Mucosa of rectum (tissue), 2 donors: Measurements from ENCODE around the gene CTNNAL1.
A peak's percentile ranks its signal among the peaks of the same experiment; 100 is the strongest.

Source experiments
- H3K27ac ChIP-seq, 2 donors: one replicate each; pipeline ENCODE4 v1.7.0; 2013; ENCODE audit warnings: inconsistent platforms in 2 of 2, low read depth in 2 of 2, low read length in 2 of 2
- H3K27me3 ChIP-seq, 2 donors: one replicate each; pipeline ENCODE4 v1.7.0; 2013; ENCODE audit warnings: low read length in 2 of 2; ENCODE audit not compliant: control insufficient read depth in 2 of 2, insufficient read depth in 2 of 2
- H3K36me3 ChIP-seq, 2 donors: one replicate each; pipeline ENCODE4 v1.7.0; 2013; ENCODE audit warnings: low read length in 2 of 2; ENCODE audit not compliant: control insufficient read depth in 2 of 2, insufficient read depth in 2 of 2
- H3K4me1 ChIP-seq, 2 donors: one replicate each; pipeline ENCODE4 v1.7.0; 2013; ENCODE audit warnings: low read length in 2 of 2, mild to moderate bottlenecking in 1 of 2; ENCODE audit not compliant: control insufficient read depth in 2 of 2, insufficient read depth in 2 of 2
- H3K4me3 ChIP-seq, 2 donors: one replicate each; pipeline ENCODE4 v1.7.0; 2013; ENCODE audit warnings: low read length in 2 of 2
- H3K9ac ChIP-seq, 2 donors: one replicate each; pipeline ENCODE4 v1.7.0; 2013; ENCODE audit warnings: low read length in 2 of 2, low read depth in 1 of 2, mild to moderate bottlenecking in 1 of 2
- H3K9me3 ChIP-seq, 2 donors: one replicate each; pipeline ENCODE4 v1.7.0; 2013; ENCODE audit warnings: low read length in 2 of 2; ENCODE audit not compliant: control insufficient read depth in 2 of 2
- donor health status: healthy.
- donor health status: Normal muscosa, but diverticular disease.

CTNNAL1 gene

DNA sequence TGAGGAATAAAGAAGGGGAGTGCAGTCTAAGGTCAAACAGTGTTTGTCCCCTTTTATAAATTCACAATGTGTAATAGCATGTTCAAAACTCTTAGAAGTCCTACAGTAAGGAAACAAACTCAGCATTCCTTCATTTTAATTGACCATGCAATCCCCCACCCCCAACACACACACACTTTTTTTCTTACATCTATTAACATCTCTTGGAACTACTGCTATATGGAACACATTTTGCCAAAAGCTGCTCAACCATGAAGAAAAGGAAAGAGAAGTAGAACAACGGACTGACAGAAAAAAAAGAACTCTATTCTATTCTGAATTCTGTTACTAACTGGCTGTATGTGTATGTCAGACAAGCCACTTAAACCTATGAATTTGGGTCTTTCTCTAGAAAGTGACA is 2.8 kb upstream of the CTNNAL1 start:
- no peaks in the 10 kb centered on the region for H3K9me3 ChIP-seq
- H3K9ac ChIP-seq: no peak overlapping the region
- peaks cover 8 to 11% of the 10 kb centered on the region in 2 donors for H3K4me1 ChIP-seq
- H3K4me3 ChIP-seq: no peak overlapping the region
- H3K36me3 ChIP-seq: peaks cover 3 to 4% of the 10 kb centered on the region in 2 donors
- H3K27me3 ChIP-seq: no peaks in the 10 kb centered on the region
- H3K27ac ChIP-seq: no peak overlapping the region

GRCh38 chr9:109014608-109015280 is 1.4 kb upstream of the CTNNAL1 start:
- Histone ChIP-seq H3K4me3 (no peak overlapping the region), H3K27me3 (no peaks in the 10 kb centered on the region), H3K4me1 (peaks cover 8 to 11% of the 10 kb centered on the region in 2 donors), H3K27ac (no peak overlapping the region), H3K9ac (no peak overlapping the region), H3K9me3 (no peaks in the 10 kb centered on the region), H3K36me3 (no peaks in the 10 kb centered on the region)

- H3K9ac ChIP-seq: peak overlapping the region in 1 of 2 donors; percentile 50
- peak overlapping the region; percentile 50 to 76 for H3K27ac ChIP-seq
- H3K36me3 ChIP-seq: no peaks in the 10 kb centered on the region
- no peaks in the 10 kb centered on the region for H3K27me3 ChIP-seq
- no peaks in the 10 kb centered on the region for H3K9me3 ChIP-seq
- H3K4me3 ChIP-seq: peak overlapping the region; percentile 55 to 60
- peaks cover 8 to 11% of the 10 kb centered on the region in 2 donors for H3K4me1 ChIP-seq
These were observed 644 bp upstream of the CTNNAL1 start for GRCh38 chr9:109013679-109014607.

GRCh38 chr9:109012009-109012875 is 1.1 kb downstream of the CTNNAL1 start:
- no peaks in the 10 kb centered on the region for H3K27me3 ChIP-seq
- H3K4me1 ChIP-seq: peaks cover 8 to 11% of the 10 kb centered on the region in 2 donors
- H3K4me3 ChIP-seq: peak overlapping the region; percentile 79 to 82
- H3K36me3 ChIP-seq: no peaks in the 10 kb centered on the region
- H3K27ac ChIP-seq: peak overlapping the region; percentile 69 to 73
- no peaks in the 10 kb centered on the region for H3K9me3 ChIP-seq
- H3K9ac ChIP-seq: peak overlapping the region; percentile 54 to 89

- Histone ChIP-seq H3K4me1 (peaks cover 8 to 11% of the 10 kb centered on the region in 2 donors), H3K27me3 (no peaks in the 10 kb centered on the region), H3K4me3 (peak overlapping the region in 1 of 2 donors; percentile 82), H3K36me3 (no peaks in the 10 kb centered on the region), H3K27ac (no peak overlapping the region), H3K9me3 (no peaks in the 10 kb centered on the region), H3K9ac (no peak overlapping the region)
These were observed 2.0 kb downstream of the CTNNAL1 start for GRCh38 chr9:109011231-109011671.

GRCh38 chr9:109010746-109011145 is 2.6 kb downstream of the CTNNAL1 start:
- H3K4me3 ChIP-seq: no peak overlapping the region
- no peaks in the 10 kb centered on the region for H3K27me3 ChIP-seq
- peaks cover 8 to 11% of the 10 kb centered on the region in 2 donors for H3K4me1 ChIP-seq
- no peaks in the 10 kb centered on the region for H3K36me3 ChIP-seq
- H3K9me3 ChIP-seq: no peaks in the 10 kb centered on the region
- H3K9ac ChIP-seq: no peak overlapping the region
- H3K27ac ChIP-seq: no peak overlapping the region

DNA sequence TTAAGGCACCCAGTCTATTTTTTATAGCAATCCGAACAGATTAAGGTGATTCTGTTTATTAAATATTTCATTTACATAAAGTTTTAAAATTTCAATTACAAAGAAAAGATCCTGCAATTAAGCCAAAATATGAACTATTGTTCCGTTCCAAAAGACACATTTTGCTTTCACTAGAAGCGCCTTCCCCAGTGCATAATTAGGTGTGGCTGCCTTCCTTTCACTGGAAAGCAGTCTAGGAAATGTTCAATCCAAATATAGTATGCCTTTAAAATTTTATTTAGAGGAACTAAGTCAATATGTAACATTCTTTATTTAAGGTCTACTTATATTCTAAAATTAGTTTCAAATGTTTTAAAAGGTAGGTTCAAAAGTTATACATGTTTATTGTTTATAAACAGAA is 7.6 kb downstream of the CTNNAL1 start:
- H3K36me3 ChIP-seq: no peaks in the 10 kb centered on the region
- H3K27ac ChIP-seq: no peak overlapping the region
- H3K4me3 ChIP-seq: no peak overlapping the region
- H3K9ac ChIP-seq: no peak overlapping the region
- no peaks in the 10 kb centered on the region for H3K4me1 ChIP-seq
- H3K9me3 ChIP-seq: peaks cover 0 to 6% of the 10 kb centered on the region in 2 donors
- no peaks in the 10 kb centered on the region for H3K27me3 ChIP-seq

- H3K36me3 ChIP-seq: no peaks in the 10 kb centered on the region
- peaks cover 0 to 6% of the 10 kb centered on the region in 2 donors for H3K9me3 ChIP-seq
- H3K4me1 ChIP-seq: no peaks in the 10 kb centered on the region
- no peak overlapping the region for H3K4me3 ChIP-seq
- no peak overlapping the region for H3K27ac ChIP-seq
- H3K9ac ChIP-seq: no peak overlapping the region
- H3K27me3 ChIP-seq: no peaks in the 10 kb centered on the region
These were observed 10.2 kb downstream of the CTNNAL1 start for GRCh38 chr9:109003116-109003515.

DNA sequence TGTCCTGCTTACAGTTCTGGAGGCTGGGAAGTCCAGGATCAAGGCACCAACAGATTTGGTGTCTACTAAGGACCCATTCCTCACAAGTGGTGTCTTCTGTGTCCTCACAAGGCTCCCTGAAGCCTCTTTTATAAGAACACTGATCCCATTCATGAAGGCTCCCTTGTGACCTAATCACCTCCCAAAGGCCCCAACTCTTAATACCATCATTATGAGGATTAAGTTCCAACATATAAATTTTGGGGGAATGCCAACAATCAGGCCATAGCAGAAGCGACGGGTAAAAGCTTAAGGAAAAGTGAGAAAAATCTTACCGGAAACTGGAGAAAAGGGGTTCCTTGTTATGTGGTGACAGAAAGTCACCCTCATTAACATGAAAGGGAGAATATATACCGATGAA is 11.2 kb downstream of the CTNNAL1 start:
- H3K9ac ChIP-seq: no peak overlapping the region
- H3K36me3 ChIP-seq: no peaks in the 10 kb centered on the region
- H3K27ac ChIP-seq: no peak overlapping the region
- no peak overlapping the region for H3K4me3 ChIP-seq
- peaks cover 0 to 2% of the 10 kb centered on the region in 2 donors for H3K4me1 ChIP-seq
- H3K27me3 ChIP-seq: no peaks in the 10 kb centered on the region
- H3K9me3 ChIP-seq: peaks cover 0 to 6% of the 10 kb centered on the region in 2 donors
